Nephron (organoid): ENCODE data around the gene PLCZ1.

Experiments used
- H3K27ac Mint-ChIP-seq, 3 experiments: 2 replicates each; pipeline ENCODE4 v1.8.0; 2020; ENCODE audit warnings: mixed read lengths in 3 of 3, mild to moderate bottlenecking in 2 of 3, moderate library complexity in 1 of 3
- H3K27me3 Mint-ChIP-seq: 2 replicates; pipeline ENCODE4 v1.8.0; 2021; ENCODE audit warnings: low read depth, mild to moderate bottlenecking, moderate library complexity, mixed read lengths
- H3K36me3 Mint-ChIP-seq: 2 replicates; pipeline ENCODE4 v1.8.0; 2020; ENCODE audit warnings: low read depth, mixed read lengths
- H3K4me1 Mint-ChIP-seq: 2 replicates; pipeline ENCODE4 v1.8.0; 2020; ENCODE audit warnings: mixed read lengths
- H3K4me3 Mint-ChIP-seq, 3 experiments: 2 replicates each; pipeline ENCODE4 v1.8.0; 2020; ENCODE audit warnings: mild to moderate bottlenecking in 3 of 3, mixed read lengths in 3 of 3, moderate library complexity in 2 of 3
- H3K9me3 Mint-ChIP-seq: 2 replicates; pipeline ENCODE4 v1.8.0; 2020; ENCODE audit warnings: mixed read lengths
- TF ChIP-seq, protein P1 (sequence below), 3 experiments: fragments of 200-600 bp; sonication (generic); IDR thresholded peaks; one replicate each; pipeline ENCODE4 v1.5.0; 2021; ENCODE audit warnings: antibody characterized with exemption in 3 of 3; ENCODE audit not compliant: unreplicated experiment in 3 of 3

Gene PLCZ1

DNA sequence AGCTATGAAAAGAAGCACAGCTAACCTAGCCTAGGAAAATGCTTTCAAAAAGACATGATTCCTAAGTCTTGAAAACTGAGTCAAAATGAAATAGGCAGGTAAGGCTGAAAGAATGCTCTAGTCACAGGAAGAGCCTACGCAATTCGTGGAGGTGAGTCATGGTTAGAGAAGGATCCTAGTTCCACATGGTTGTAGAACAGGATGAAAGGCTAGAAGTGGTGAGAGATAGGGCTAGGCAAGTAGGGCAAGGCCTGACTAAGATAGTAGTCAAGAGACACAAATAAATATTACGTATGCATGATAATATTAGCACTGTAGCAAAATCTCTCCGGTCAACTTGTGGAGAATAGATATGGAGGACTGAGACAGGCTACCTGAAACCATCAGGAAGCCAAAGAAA, 47.2 kb downstream of the PLCZ1 start:
- Mint-ChIP-seq H3K36me3 (no peaks in the 10 kb centered on the region), H3K27ac (peak overlapping the region in 1 of 3 experiments; percentile 13), H3K27me3 (no peaks in the 10 kb centered on the region), H3K4me3 (no peak overlapping the region), H3K4me1 (no peaks in the 10 kb centered on the region), H3K9me3 (peaks cover 6% of the 10 kb centered on the region)
- TF ChIP-seq, protein P1, sequence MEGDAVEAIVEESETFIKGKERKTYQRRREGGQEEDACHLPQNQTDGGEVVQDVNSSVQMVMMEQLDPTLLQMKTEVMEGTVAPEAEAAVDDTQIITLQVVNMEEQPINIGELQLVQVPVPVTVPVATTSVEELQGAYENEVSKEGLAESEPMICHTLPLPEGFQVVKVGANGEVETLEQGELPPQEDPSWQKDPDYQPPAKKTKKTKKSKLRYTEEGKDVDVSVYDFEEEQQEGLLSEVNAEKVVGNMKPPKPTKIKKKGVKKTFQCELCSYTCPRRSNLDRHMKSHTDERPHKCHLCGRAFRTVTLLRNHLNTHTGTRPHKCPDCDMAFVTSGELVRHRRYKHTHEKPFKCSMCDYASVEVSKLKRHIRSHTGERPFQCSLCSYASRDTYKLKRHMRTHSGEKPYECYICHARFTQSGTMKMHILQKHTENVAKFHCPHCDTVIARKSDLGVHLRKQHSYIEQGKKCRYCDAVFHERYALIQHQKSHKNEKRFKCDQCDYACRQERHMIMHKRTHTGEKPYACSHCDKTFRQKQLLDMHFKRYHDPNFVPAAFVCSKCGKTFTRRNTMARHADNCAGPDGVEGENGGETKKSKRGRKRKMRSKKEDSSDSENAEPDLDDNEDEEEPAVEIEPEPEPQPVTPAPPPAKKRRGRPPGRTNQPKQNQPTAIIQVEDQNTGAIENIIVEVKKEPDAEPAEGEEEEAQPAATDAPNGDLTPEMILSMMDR (IDR thresholded peaks at IDR 0.05; ENCODE audit: unreplicated experiment in 3 of 3) = no peak

DNA sequence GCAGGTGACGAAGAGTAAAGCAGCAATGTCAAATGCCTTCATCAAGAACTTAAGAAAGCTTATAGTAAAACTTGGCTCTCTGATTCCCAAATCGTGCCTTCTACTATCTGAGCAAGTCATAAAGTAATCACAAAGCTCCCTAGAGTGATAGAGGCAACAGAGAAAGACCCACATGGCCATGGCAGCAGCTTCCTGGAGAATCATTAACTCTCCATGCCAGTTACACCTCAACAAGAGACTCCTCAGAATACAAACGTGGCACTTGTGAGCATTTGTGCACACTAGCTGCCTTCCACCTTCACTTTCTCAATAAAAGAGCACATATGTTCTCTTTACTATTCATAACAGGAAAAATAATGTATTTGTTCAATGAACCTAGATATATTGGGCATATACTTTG, 48.0 kb downstream of the PLCZ1 start:
- no peaks in the 10 kb centered on the region for H3K27me3 Mint-ChIP-seq
- H3K36me3 Mint-ChIP-seq = no peaks in the 10 kb centered on the region
- H3K9me3 Mint-ChIP-seq = peaks cover 6% of the 10 kb centered on the region
- H3K27ac Mint-ChIP-seq = peak overlapping the region in 1 of 3 experiments; percentile 28
- H3K4me3 Mint-ChIP-seq = no peak overlapping the region
- no peaks in the 10 kb centered on the region for H3K4me1 Mint-ChIP-seq
- TF ChIP-seq, protein P1 (IDR thresholded peaks at IDR 0.05; ENCODE audit: unreplicated experiment in 3 of 3) = no peak

DNA sequence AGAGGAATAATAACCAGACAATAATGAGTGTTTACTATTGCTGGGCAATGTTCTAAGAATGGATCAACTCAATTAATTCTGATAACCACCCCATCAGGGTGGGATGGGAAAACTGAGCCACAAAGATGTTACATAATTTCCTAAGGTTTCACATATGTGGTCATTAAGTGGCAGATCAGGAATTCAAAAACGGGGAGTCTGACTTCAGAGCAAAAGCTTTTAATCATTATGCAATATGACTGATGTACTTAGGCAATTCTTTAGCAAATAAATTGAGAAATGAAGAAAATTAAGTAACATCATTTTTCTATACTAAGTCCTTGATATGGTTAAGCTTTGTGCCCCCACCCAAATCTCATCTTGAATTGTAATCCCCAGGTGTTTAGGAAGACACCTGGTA, 53.4 kb downstream of the PLCZ1 start:
- H3K36me3 Mint-ChIP-seq = no peaks in the 10 kb centered on the region
- no peak overlapping the region for H3K4me3 Mint-ChIP-seq
- H3K27ac Mint-ChIP-seq = no peak overlapping the region
- TF ChIP-seq, protein P1 (IDR thresholded peaks at IDR 0.05; ENCODE audit: unreplicated experiment in 3 of 3) = no peak
- H3K4me1 Mint-ChIP-seq = no peaks in the 10 kb centered on the region
- H3K27me3 Mint-ChIP-seq = no peaks in the 10 kb centered on the region
- H3K9me3 Mint-ChIP-seq = no peaks in the 10 kb centered on the region

DNA sequence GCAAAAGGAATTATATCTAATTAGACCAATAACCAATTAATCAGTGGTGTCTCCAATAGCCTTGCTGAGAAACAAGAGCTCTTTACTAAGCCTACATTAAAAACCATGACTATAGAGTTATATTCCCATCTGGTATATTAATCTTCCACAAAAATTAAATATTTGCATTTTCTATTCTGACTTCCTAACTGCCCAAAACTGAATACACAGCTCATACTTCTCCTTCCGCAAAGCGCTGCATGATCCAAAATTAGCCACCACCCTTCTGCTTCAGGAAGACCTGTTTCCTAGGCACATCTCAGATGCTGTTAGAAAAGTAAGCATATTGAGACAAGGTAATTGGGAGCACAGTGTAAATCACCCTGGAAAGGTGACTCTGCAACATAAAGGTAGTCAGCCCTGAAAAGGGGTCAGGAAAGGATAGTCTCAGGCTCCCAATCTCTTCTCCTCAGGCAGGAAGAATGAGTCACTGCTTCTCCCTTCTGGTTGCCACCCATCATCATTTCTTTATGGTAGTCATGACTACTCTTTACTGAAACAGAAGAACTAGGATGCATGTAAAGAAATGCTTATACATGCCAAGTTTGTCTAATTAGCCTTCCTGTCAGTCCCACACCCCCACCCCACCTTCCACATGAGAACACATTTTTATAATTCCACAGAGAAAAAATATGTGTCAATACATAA, 54.3 kb downstream of the PLCZ1 start:
- H3K27ac Mint-ChIP-seq = no peak overlapping the region
- H3K9me3 Mint-ChIP-seq = no peaks in the 10 kb centered on the region
- no peaks in the 10 kb centered on the region for H3K27me3 Mint-ChIP-seq
- TF ChIP-seq, protein P1 (IDR thresholded peaks at IDR 0.05; ENCODE audit: unreplicated experiment in 3 of 3) = no peak
- no peaks in the 10 kb centered on the region for H3K4me1 Mint-ChIP-seq
- no peaks in the 10 kb centered on the region for H3K36me3 Mint-ChIP-seq
- no peak overlapping the region for H3K4me3 Mint-ChIP-seq

DNA sequence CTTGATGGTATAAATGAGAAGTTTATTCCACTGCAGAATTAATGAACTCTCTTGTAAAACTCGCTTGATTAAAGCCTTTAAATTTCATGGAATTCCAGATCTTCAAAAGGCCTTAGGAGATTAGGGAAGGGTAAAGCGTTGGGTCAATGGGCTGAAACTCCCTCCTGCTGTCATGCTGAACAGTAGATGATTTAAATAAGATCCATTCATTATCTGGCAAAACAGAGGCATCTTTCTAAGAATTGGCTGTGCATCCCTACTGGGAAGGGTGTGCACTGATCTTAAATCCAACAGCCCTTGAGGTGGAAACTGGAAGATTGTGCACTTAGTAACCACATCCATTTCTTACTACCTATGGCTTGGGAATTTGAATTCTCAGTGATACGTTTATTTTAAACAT, 56.0 kb downstream of the PLCZ1 start:
- Mint-ChIP-seq H3K9me3 (no peaks in the 10 kb centered on the region), H3K4me3 (no peak overlapping the region), H3K27ac (no peak overlapping the region)

More for the DNA sequence above, 56.0 kb downstream of the PLCZ1 start:
- TF ChIP-seq, protein P1 (IDR thresholded peaks at IDR 0.05; ENCODE audit: unreplicated experiment in 3 of 3) = no peak
- no peaks in the 10 kb centered on the region for H3K27me3 Mint-ChIP-seq
- H3K4me1 Mint-ChIP-seq = peaks cover 6% of the 10 kb centered on the region
- H3K36me3 Mint-ChIP-seq = no peaks in the 10 kb centered on the region
